Activated T-cell treated with anti-CD3 and anti-CD28 coated beads, Interleukin-2, amount 50 U/mL, for 72 hours (primary cell): ENCODE results near the gene SESN3. TPM values are rescaled to one million over a fixed set of nuclear protein-coding genes. Genes with fewer than 3 reads are reported as not detected.
"Not testable (repeated sequence)": the region's sequence is repeated elsewhere in the genome, so short reads cannot be mapped to it uniquely, and the experiment has no call there.

Source experiments
- ATAC-seq, 2 donors: fragments of 150-1000 bp; cut with Tn5 transposase; replicated peaks in 1 of 2; 2 replicates each; pipeline ENCODE4 v1.10.0; 2021; ENCODE audit warnings: moderate library complexity in 2 of 2, mild to moderate bottlenecking in 1 of 2
- DNase-seq, 2 donors: peaks; one replicate each; pipeline ENCODE4 v3.0.0; 2021 to 2022; ENCODE audit warnings: mixed read lengths in 1 of 2
- H3K27ac Mint-ChIP-seq: one replicate; pipeline ENCODE4 v1.8.0; 2022; ENCODE audit warnings: mild to moderate bottlenecking, moderate library complexity, mixed read lengths
- H3K27me3 Mint-ChIP-seq: one replicate; pipeline ENCODE4 v1.8.0; 2022; ENCODE audit warnings: low read depth, mixed read lengths
- H3K36me3 Mint-ChIP-seq, 2 donors: one replicate each; pipeline ENCODE4 v1.8.0; 2022; ENCODE audit warnings: mixed read lengths in 2 of 2, mild to moderate bottlenecking in 1 of 2; ENCODE audit not compliant: insufficient read depth in 2 of 2
- H3K4me1 Mint-ChIP-seq: one replicate; pipeline ENCODE4 v1.8.0; 2022; ENCODE audit warnings: low read depth, mixed read lengths
- H3K4me3 Mint-ChIP-seq, 2 donors: one replicate each; pipeline ENCODE4 v1.8.0; 2022; ENCODE audit warnings: mild to moderate bottlenecking in 2 of 2, mixed read lengths in 2 of 2, moderate library complexity in 2 of 2
- H3K9me3 Mint-ChIP-seq, 2 donors: one replicate each; pipeline ENCODE4 v1.8.0; 2022; ENCODE audit warnings: mixed read lengths in 2 of 2
- total RNA-seq, 2 donors: library from RNA; stranded (reverse); gene quantifications; one replicate each; pipeline ENCODE4 v1.2.3, GENCODE V29; 2022

Gene SESN3
- total RNA-seq, 2 donors from 2014 or later: 13.7 to 15.6 TPM

- not testable (repeated sequence) for H3K27ac Mint-ChIP-seq, H3K9me3 Mint-ChIP-seq, ATAC-seq, H3K27me3 Mint-ChIP-seq, H3K36me3 Mint-ChIP-seq
- peak overlapping the region in 1 of 2 donors; percentile 27 for H3K4me3 Mint-ChIP-seq
- H3K4me1 Mint-ChIP-seq: peaks cover 44% of the 10 kb centered on the region
- DNase-seq: peak; percentile 17 to 42
These were observed 3.9 kb downstream of the SESN3 start for GRCh38 chr11:95227060-95227459.

- no peaks in the 10 kb centered on the region for H3K36me3 Mint-ChIP-seq
- peaks cover 20% of the 10 kb centered on the region for H3K4me1 Mint-ChIP-seq
- H3K27ac Mint-ChIP-seq: no peak overlapping the region
- H3K9me3 Mint-ChIP-seq: peaks cover 0 to 2% of the 10 kb centered on the region in 2 donors
- DNase-seq: no peak
- H3K27me3 Mint-ChIP-seq: no peaks in the 10 kb centered on the region
- H3K4me3 Mint-ChIP-seq: no peak overlapping the region
- peak in 1 of 2 donors; percentile 51 for ATAC-seq
These were observed 8.2 kb downstream of the SESN3 start for GRCh38 chr11:95222817-95223216.

DNA sequence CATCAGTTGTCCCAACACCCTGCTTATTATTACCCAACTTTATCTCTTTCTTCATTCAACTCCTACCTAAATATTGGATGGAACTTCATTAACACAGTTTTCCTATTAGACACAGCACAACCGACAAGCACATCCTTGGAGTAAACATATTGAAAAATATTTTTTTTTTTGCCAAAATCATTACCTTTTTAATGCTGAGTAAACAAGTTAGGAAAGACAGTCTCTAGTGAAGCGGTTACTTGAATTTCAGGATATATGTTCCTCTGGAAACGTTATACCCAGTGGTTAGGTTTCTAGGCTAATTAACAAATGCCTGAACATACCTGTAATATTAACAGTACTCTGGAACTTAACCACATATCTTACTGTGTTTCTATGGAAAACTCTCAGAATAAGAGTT is 11.4 kb downstream of the SESN3 start:
- ATAC-seq (no peak), DNase-seq (no peak)
- H3K9me3 Mint-ChIP-seq: peaks cover 0 to 2% of the 10 kb centered on the region in 2 donors
- peaks cover 6% of the 10 kb centered on the region for H3K4me1 Mint-ChIP-seq
- no peak overlapping the region for H3K4me3 Mint-ChIP-seq
- H3K27me3 Mint-ChIP-seq: no peaks in the 10 kb centered on the region
- peaks cover 0 to 3% of the 10 kb centered on the region in 2 donors for H3K36me3 Mint-ChIP-seq
- H3K27ac Mint-ChIP-seq: peak overlapping the region; percentile 39

GRCh38 chr11:95218149-95218548 is 12.9 kb downstream of the SESN3 start:
- Mint-ChIP-seq H3K27ac (no peak overlapping the region), H3K27me3 (no peaks in the 10 kb centered on the region), H3K4me3 (no peak overlapping the region), H3K36me3 (peaks cover 0 to 3% of the 10 kb centered on the region in 2 donors), H3K4me1 (peaks cover 5% of the 10 kb centered on the region), H3K9me3 (peaks cover 0 to 2% of the 10 kb centered on the region in 2 donors)
- ATAC-seq (no peak), DNase-seq (no peak)

DNA sequence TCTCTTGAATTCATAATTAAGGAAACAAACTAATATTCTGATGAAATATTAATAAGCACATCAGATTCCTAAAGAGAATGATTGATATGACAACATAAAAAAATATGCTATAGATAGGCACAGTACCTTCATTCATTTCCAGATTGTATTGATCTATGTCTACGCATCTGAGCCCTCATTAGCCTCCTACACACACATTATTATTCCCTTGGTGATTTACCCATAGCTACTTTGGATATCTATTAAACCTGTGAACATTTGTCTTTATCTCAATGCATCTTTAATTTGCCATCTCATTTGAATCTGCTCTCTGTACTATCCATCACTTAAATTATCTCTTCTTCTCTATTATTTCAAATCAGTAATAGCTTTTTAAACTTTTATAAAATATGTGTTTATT is 18.4 kb downstream of the SESN3 start:
- DNase-seq (no peak), ATAC-seq (no peak)
- peaks cover 5 to 9% of the 10 kb centered on the region in 2 donors for H3K36me3 Mint-ChIP-seq
- H3K4me3 Mint-ChIP-seq: no peak overlapping the region
- H3K27me3 Mint-ChIP-seq: no peaks in the 10 kb centered on the region
- no peak overlapping the region for H3K27ac Mint-ChIP-seq
- H3K9me3 Mint-ChIP-seq: peaks cover 0 to 3% of the 10 kb centered on the region in 2 donors
- peaks cover 6% of the 10 kb centered on the region for H3K4me1 Mint-ChIP-seq

- not testable (repeated sequence) for H3K27me3 Mint-ChIP-seq, H3K4me3 Mint-ChIP-seq, ATAC-seq
These were observed 21.5 kb downstream of the SESN3 start for GRCh38 chr11:95209535-95209934.

GRCh38 chr11:95200781-95201457 is 30.1 kb downstream of the SESN3 start:
- H3K36me3 Mint-ChIP-seq: no peaks in the 10 kb centered on the region
- ATAC-seq (peak in 1 of 2 donors; percentile 53), DNase-seq (no peak)
- H3K27ac Mint-ChIP-seq: no peak overlapping the region
- H3K9me3 Mint-ChIP-seq: no peaks in the 10 kb centered on the region
- H3K4me1 Mint-ChIP-seq: peaks cover 27% of the 10 kb centered on the region
- H3K4me3 Mint-ChIP-seq: no peak overlapping the region
- no peaks in the 10 kb centered on the region for H3K27me3 Mint-ChIP-seq

More at GRCh38 chr11:95209535-95209934, 21.5 kb downstream of the SESN3 start:
- peaks cover 13% of the 10 kb centered on the region for H3K4me1 Mint-ChIP-seq
- DNase-seq, H3K36me3 Mint-ChIP-seq, H3K27ac Mint-ChIP-seq, H3K9me3 Mint-ChIP-seq: not testable (repeated sequence)

- Mint-ChIP-seq H3K27me3 (no peaks in the 10 kb centered on the region), H3K27ac (no peak overlapping the region), H3K9me3 (no peaks in the 10 kb centered on the region), H3K4me3 (no peak overlapping the region), H3K36me3 (no peaks in the 10 kb centered on the region), H3K4me1 (peaks cover 15% of the 10 kb centered on the region)
- ATAC-seq (no peak), DNase-seq (no peak)
These were observed 35.2 kb downstream of the SESN3 start for GRCh38 chr11:95195831-95196230.

GRCh38 chr11:95193541-95193940 is 37.5 kb downstream of the SESN3 start:
- no peak for ATAC-seq

GRCh38 chr11:95192717-95193116 is 38.3 kb downstream of the SESN3 start:
- Mint-ChIP-seq H3K4me1 (peaks cover 11% of the 10 kb centered on the region), H3K9me3 (no peaks in the 10 kb centered on the region), H3K36me3 (peaks cover 3 to 5% of the 10 kb centered on the region in 2 donors), H3K27ac (no peak overlapping the region), H3K4me3 (no peak overlapping the region), H3K27me3 (no peaks in the 10 kb centered on the region)
- no peak for ATAC-seq
- DNase-seq: no peak

More at GRCh38 chr11:95193541-95193940, 37.5 kb downstream of the SESN3 start:
- no peak overlapping the region for H3K4me3 Mint-ChIP-seq
- DNase-seq: no peak
- peaks cover 9% of the 10 kb centered on the region for H3K4me1 Mint-ChIP-seq
- H3K36me3 Mint-ChIP-seq: peaks cover 3 to 5% of the 10 kb centered on the region in 2 donors
- H3K9me3 Mint-ChIP-seq: no peaks in the 10 kb centered on the region
- H3K27me3 Mint-ChIP-seq: no peaks in the 10 kb centered on the region
- peak overlapping the region; percentile 19 for H3K27ac Mint-ChIP-seq

DNA sequence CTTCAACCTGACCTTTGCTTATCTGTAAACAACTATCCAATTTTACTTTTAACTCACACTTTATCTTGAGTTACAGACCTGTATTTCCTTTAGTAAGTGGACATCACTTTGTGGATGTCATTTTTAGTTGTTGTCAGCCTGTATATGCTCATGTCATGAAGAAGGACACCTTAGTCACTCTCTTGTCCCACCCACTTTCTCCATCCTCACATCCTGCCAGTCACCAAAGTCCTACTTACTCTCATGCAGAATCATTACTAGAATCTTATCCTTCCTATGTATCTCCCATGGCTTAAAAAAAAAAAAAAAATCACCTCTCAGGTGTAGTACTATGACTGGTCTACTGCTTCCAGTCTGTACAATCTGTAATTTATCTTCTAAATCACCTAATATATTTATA is 43.3 kb downstream of the SESN3 start:
- H3K27me3 Mint-ChIP-seq: no peaks in the 10 kb centered on the region
- peak overlapping the region; percentile 53 for H3K27ac Mint-ChIP-seq
- no peaks in the 10 kb centered on the region for H3K9me3 Mint-ChIP-seq
- H3K4me1 Mint-ChIP-seq: peaks cover 16% of the 10 kb centered on the region
- ATAC-seq (peak; percentile 44 to 83), DNase-seq (no peak)
- H3K4me3 Mint-ChIP-seq: no peak overlapping the region
- peaks cover 8 to 12% of the 10 kb centered on the region in 2 donors for H3K36me3 Mint-ChIP-seq

DNA sequence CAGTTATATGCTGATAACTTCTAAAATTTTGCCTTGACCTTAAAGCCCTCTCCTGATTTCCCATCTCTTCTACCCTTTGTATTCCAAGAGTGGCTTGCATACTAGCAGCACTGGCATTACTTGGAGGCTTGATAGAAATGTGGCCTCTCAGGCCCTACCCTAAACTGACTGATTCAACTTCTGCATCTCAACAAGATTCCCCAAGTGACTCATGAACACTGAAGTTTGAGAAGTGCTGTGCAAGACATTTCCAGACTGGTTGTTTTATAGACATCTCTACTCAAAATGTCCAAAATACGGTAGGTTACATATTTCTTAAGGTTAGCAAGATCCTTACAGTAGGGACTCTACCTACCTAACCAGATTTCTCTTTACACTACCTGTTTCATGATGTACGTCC is 48.6 kb downstream of the SESN3 start:
- H3K4me3 Mint-ChIP-seq: peak overlapping the region in 1 of 2 donors; percentile 48
- H3K36me3 Mint-ChIP-seq: peaks cover under 1 to 6% of the 10 kb centered on the region in 2 donors
- H3K4me1 Mint-ChIP-seq: peaks cover 11% of the 10 kb centered on the region
- no peak for DNase-seq
- H3K9me3 Mint-ChIP-seq: no peaks in the 10 kb centered on the region
- no peaks in the 10 kb centered on the region for H3K27me3 Mint-ChIP-seq
- peak; percentile 62 to 88 for ATAC-seq
- no peak overlapping the region for H3K27ac Mint-ChIP-seq

DNA sequence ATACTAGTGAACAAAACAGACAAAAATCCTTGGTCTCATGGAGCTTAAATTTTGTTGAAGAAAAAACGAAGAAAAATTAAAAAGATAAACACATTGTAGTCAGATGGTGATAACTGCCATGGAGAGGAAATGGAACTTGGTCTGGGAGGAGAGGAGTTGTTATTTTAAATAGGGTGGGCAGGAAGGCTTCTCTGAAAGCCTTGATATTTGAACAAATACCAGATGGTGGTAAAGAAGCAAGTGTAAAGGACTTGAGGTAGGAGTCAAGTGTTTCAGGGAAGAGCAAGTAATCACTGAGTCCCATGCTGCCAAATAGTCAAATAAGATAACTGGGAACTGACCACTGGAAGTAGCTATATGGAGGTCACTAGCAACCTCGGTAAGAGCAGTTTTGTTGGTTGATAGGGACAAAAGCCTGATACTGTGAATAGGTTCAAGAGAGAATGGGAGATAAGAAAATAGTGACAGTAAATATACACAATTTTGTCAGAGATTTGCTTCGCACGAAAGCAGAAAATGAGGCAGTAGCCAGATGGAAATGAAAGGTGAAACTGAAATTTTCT is 55.1 kb downstream of the SESN3 start:
- no peak overlapping the region for H3K27ac Mint-ChIP-seq
- no peaks in the 10 kb centered on the region for H3K9me3 Mint-ChIP-seq
- no peaks in the 10 kb centered on the region for H3K27me3 Mint-ChIP-seq
- H3K4me1 Mint-ChIP-seq: no peaks in the 10 kb centered on the region
- DNase-seq: no peak
- no peak for ATAC-seq
- H3K36me3 Mint-ChIP-seq: peaks cover 0 to 2% of the 10 kb centered on the region in 2 donors
- H3K4me3 Mint-ChIP-seq: no peak overlapping the region
